Superior temporal gyrus (tissue), 1 donor: ENCODE data around the gene SLC25A17.
"Not testable (repeated sequence)": the region's sequence is repeated elsewhere in the genome, so short reads cannot be mapped to it uniquely, and the experiment has no call there.

Experiments
- DNase-seq: peaks from one replicate; pipeline ENCODE4 v3.0.0-alpha.2; 2016; ENCODE audit errors: extremely low spot score

The SLC25A17 gene

DNA sequence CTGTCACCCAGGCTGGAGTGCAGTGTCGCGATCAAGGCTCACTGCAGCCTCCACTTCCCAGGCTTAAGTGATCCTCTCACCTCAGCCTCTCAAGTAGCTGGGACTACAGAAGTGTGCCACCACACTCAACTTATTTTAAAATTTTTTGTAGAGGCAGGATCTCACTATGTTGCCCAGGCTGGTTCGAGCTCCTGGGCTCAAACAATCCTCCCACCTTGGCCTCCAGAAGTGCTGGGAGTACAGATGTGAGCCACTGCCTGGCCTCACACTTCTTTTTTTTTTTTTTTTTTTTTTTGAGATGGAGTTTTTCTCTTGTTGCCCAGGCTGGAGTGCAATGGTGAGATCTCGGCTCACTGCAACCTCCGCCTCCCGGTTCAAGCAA is 99.0 kb downstream of the SLC25A17 start:
- DNase-seq: not testable (repeated sequence)
